T-helper 1 cell treated with Interleukin-12 subunit alpha and Interleukin-12 subunit beta and Interleukin-4 antibody, amounts not matched to agents 30 μg/mL and 1 μg/mL, for 36 hours (primary cell): ENCODE data around the gene CRABP1.

Experiments used
- H3K27ac Mint-ChIP-seq: one replicate; pipeline ENCODE4 v1.8.0; 2021; ENCODE audit warnings: mild to moderate bottlenecking, mixed read lengths
- H3K27me3 Mint-ChIP-seq: one replicate; pipeline ENCODE4 v1.8.0; 2021; ENCODE audit warnings: low read depth, mixed read lengths
- H3K36me3 Mint-ChIP-seq: one replicate; pipeline ENCODE4 v1.8.0; 2021; ENCODE audit warnings: low read depth, mixed read lengths
- H3K4me1 Mint-ChIP-seq: one replicate; pipeline ENCODE4 v1.8.0; 2021; ENCODE audit warnings: low read depth, mixed read lengths
- H3K4me3 Mint-ChIP-seq: one replicate; pipeline ENCODE4 v1.8.0; 2021; ENCODE audit warnings: mild to moderate bottlenecking, moderate library complexity, mixed read lengths
- H3K9me3 Mint-ChIP-seq: one replicate; pipeline ENCODE4 v1.8.0; 2021; ENCODE audit warnings: mixed read lengths

The CRABP1 gene

GRCh38 chr15:78312536-78312935, 27.6 kb upstream of the CRABP1 start:
- no peak overlapping the region for H3K4me3 Mint-ChIP-seq

GRCh38 chr15:78312957-78313356, 27.2 kb upstream of the CRABP1 start:
- H3K27me3 Mint-ChIP-seq = no peaks in the 10 kb centered on the region
- H3K4me3 Mint-ChIP-seq = no peak overlapping the region
- no peak overlapping the region for H3K27ac Mint-ChIP-seq
- H3K36me3 Mint-ChIP-seq = no peaks in the 10 kb centered on the region
- no peaks in the 10 kb centered on the region for H3K9me3 Mint-ChIP-seq
- no peaks in the 10 kb centered on the region for H3K4me1 Mint-ChIP-seq

More at GRCh38 chr15:78312536-78312935, 27.6 kb upstream of the CRABP1 start:
- no peaks in the 10 kb centered on the region for H3K9me3 Mint-ChIP-seq
- H3K36me3 Mint-ChIP-seq = no peaks in the 10 kb centered on the region
- no peak overlapping the region for H3K27ac Mint-ChIP-seq
- H3K27me3 Mint-ChIP-seq = no peaks in the 10 kb centered on the region
- no peaks in the 10 kb centered on the region for H3K4me1 Mint-ChIP-seq

GRCh38 chr15:78313383-78313782, 26.8 kb upstream of the CRABP1 start:
- H3K9me3 Mint-ChIP-seq = no peaks in the 10 kb centered on the region
- no peaks in the 10 kb centered on the region for H3K36me3 Mint-ChIP-seq
- H3K4me3 Mint-ChIP-seq = no peak overlapping the region
- H3K27ac Mint-ChIP-seq = no peak overlapping the region
- H3K4me1 Mint-ChIP-seq = no peaks in the 10 kb centered on the region
- no peaks in the 10 kb centered on the region for H3K27me3 Mint-ChIP-seq

GRCh38 chr15:78314181-78314581, 26.0 kb upstream of the CRABP1 start:
- Mint-ChIP-seq H3K4me3 (no peak overlapping the region), H3K4me1 (no peaks in the 10 kb centered on the region)

GRCh38 chr15:78315686-78316282, 24.4 kb upstream of the CRABP1 start:
- H3K4me3 Mint-ChIP-seq = no peak overlapping the region
- no peaks in the 10 kb centered on the region for H3K36me3 Mint-ChIP-seq
- no peaks in the 10 kb centered on the region for H3K9me3 Mint-ChIP-seq
- H3K27ac Mint-ChIP-seq = no peak overlapping the region
- no peaks in the 10 kb centered on the region for H3K27me3 Mint-ChIP-seq
- no peaks in the 10 kb centered on the region for H3K4me1 Mint-ChIP-seq

More at GRCh38 chr15:78314181-78314581, 26.0 kb upstream of the CRABP1 start:
- no peaks in the 10 kb centered on the region for H3K36me3 Mint-ChIP-seq
- no peaks in the 10 kb centered on the region for H3K9me3 Mint-ChIP-seq
- no peak overlapping the region for H3K27ac Mint-ChIP-seq
- H3K27me3 Mint-ChIP-seq = no peaks in the 10 kb centered on the region

- H3K27me3 Mint-ChIP-seq = no peaks in the 10 kb centered on the region
- H3K36me3 Mint-ChIP-seq = no peaks in the 10 kb centered on the region
- H3K27ac Mint-ChIP-seq = no peak overlapping the region
- no peaks in the 10 kb centered on the region for H3K4me1 Mint-ChIP-seq
- H3K9me3 Mint-ChIP-seq = no peaks in the 10 kb centered on the region
- no peak overlapping the region for H3K4me3 Mint-ChIP-seq
These were observed 23.7 kb upstream of the CRABP1 start for GRCh38 chr15:78316283-78317083.

- Mint-ChIP-seq H3K4me3 (no peak overlapping the region), H3K36me3 (no peaks in the 10 kb centered on the region), H3K4me1 (no peaks in the 10 kb centered on the region), H3K27ac (no peak overlapping the region), H3K9me3 (no peaks in the 10 kb centered on the region), H3K27me3 (no peaks in the 10 kb centered on the region)
These were observed 22.9 kb upstream of the CRABP1 start for GRCh38 chr15:78317145-78317836.

- Mint-ChIP-seq H3K4me3 (no peak overlapping the region), H3K36me3 (no peaks in the 10 kb centered on the region), H3K27me3 (no peaks in the 10 kb centered on the region), H3K4me1 (no peaks in the 10 kb centered on the region), H3K27ac (no peak overlapping the region), H3K9me3 (no peaks in the 10 kb centered on the region)
These were observed 20.6 kb upstream of the CRABP1 start for GRCh38 chr15:78319588-78319987.

GRCh38 chr15:78320183-78320582, 20.0 kb upstream of the CRABP1 start:
- Mint-ChIP-seq H3K27ac (no peak overlapping the region), H3K4me1 (no peaks in the 10 kb centered on the region), H3K36me3 (no peaks in the 10 kb centered on the region), H3K27me3 (no peaks in the 10 kb centered on the region), H3K4me3 (no peak overlapping the region), H3K9me3 (no peaks in the 10 kb centered on the region)

GRCh38 chr15:78321041-78321570, 19.0 kb upstream of the CRABP1 start:
- no peak overlapping the region for H3K4me3 Mint-ChIP-seq
- H3K27me3 Mint-ChIP-seq = no peaks in the 10 kb centered on the region
- H3K9me3 Mint-ChIP-seq = no peaks in the 10 kb centered on the region
- H3K36me3 Mint-ChIP-seq = no peaks in the 10 kb centered on the region
- H3K4me1 Mint-ChIP-seq = no peaks in the 10 kb centered on the region
- H3K27ac Mint-ChIP-seq = no peak overlapping the region

- no peak overlapping the region for H3K27ac Mint-ChIP-seq
- no peaks in the 10 kb centered on the region for H3K27me3 Mint-ChIP-seq
- H3K4me3 Mint-ChIP-seq = no peak overlapping the region
- no peaks in the 10 kb centered on the region for H3K4me1 Mint-ChIP-seq
- no peaks in the 10 kb centered on the region for H3K36me3 Mint-ChIP-seq
- no peaks in the 10 kb centered on the region for H3K9me3 Mint-ChIP-seq
These were observed 18.4 kb upstream of the CRABP1 start for GRCh38 chr15:78321786-78322185.

- Mint-ChIP-seq H3K4me1 (no peaks in the 10 kb centered on the region), H3K36me3 (no peaks in the 10 kb centered on the region), H3K27ac (no peak overlapping the region), H3K4me3 (no peak overlapping the region), H3K27me3 (no peaks in the 10 kb centered on the region), H3K9me3 (no peaks in the 10 kb centered on the region)
These were observed 17.9 kb upstream of the CRABP1 start for GRCh38 chr15:78322243-78322642.

- Mint-ChIP-seq H3K4me1 (no peaks in the 10 kb centered on the region), H3K4me3 (no peak overlapping the region), H3K27me3 (no peaks in the 10 kb centered on the region), H3K9me3 (no peaks in the 10 kb centered on the region), H3K36me3 (no peaks in the 10 kb centered on the region), H3K27ac (no peak overlapping the region)
These were observed 17.2 kb upstream of the CRABP1 start for GRCh38 chr15:78322724-78323521.

- Mint-ChIP-seq H3K4me1 (no peaks in the 10 kb centered on the region), H3K36me3 (no peaks in the 10 kb centered on the region), H3K27me3 (no peaks in the 10 kb centered on the region), H3K4me3 (no peak overlapping the region), H3K9me3 (no peaks in the 10 kb centered on the region), H3K27ac (no peak overlapping the region)
These were observed 16.5 kb upstream of the CRABP1 start for GRCh38 chr15:78323693-78324092.
